Naive thymus-derived CD8-positive, alpha-beta T cell (primary cell): ENCODE results near the gene GRM5. TPM values are rescaled to one million over a fixed set of nuclear protein-coding genes. Genes with fewer than 3 reads are reported as not detected.
A peak's percentile ranks its signal among the peaks of the same experiment; 100 is the strongest.
"Not testable (repeated sequence)": the region's sequence is repeated elsewhere in the genome, so short reads cannot be mapped to it uniquely, and the experiment has no call there.

ENCODE experiments used
- ATAC-seq, 2 donors: fragments of 150-1000 bp; cut with Tn5 transposase in 1 of 2; sonication (Bioruptor Pico), chemical (Tn5 transposase) in 1 of 2; 1 replicate in 1 of 2; 2 replicates in 1 of 2; pipeline ENCODE4 v1.10.0; 2021; ENCODE audit warnings: mild to moderate bottlenecking in 2 of 2, moderate library complexity in 2 of 2
- POLR2A ChIA-PET: fragments of 350-600 bp; sonication (Branson Sonifier 250); formaldehyde crosslinking; loops from one replicate; lab custom pipeline; 2021; ENCODE audit warnings: antibody characterized with exemption; lab: Charles Lee
- DNase-seq, 10 donors: peaks; one replicate each; pipeline versions ENCODE4 v3.0.0 to v3.0.0-alpha.2; 2020 to 2022
- H3K27ac Mint-ChIP-seq, 10 donors: one replicate each; pipeline ENCODE4 v1.8.0; 2020 to 2022; ENCODE audit warnings: mild to moderate bottlenecking in 10 of 10, mixed read lengths in 10 of 10, moderate library complexity in 4 of 10, inconsistent platforms in 1 of 10
- H3K27me3 Mint-ChIP-seq, 5 donors: one replicate each; pipeline ENCODE4 v1.8.0; 2021 to 2022; ENCODE audit warnings: mixed read lengths in 5 of 5
- H3K36me3 Mint-ChIP-seq, 3 donors: one replicate each; pipeline ENCODE4 v1.8.0; 2020 to 2022; ENCODE audit warnings: mixed read lengths in 3 of 3, mild to moderate bottlenecking in 2 of 3, inconsistent platforms in 1 of 3
- H3K4me1 Mint-ChIP-seq, 4 donors: one replicate each; pipeline ENCODE4 v1.8.0; 2021 to 2022; ENCODE audit warnings: mixed read lengths in 4 of 4
- H3K4me3 Mint-ChIP-seq, 10 donors: one replicate each; pipeline ENCODE4 v1.8.0; 2020 to 2022; ENCODE audit warnings: mild to moderate bottlenecking in 10 of 10, mixed read lengths in 10 of 10, moderate library complexity in 6 of 10, inconsistent platforms in 1 of 10
- H3K9me3 Mint-ChIP-seq, 9 donors: one replicate each; pipeline ENCODE4 v1.8.0; 2020 to 2022; ENCODE audit warnings: mixed read lengths in 9 of 9, mild to moderate bottlenecking in 3 of 9, inconsistent platforms in 1 of 9, moderate library complexity in 1 of 9
- polyA plus RNA-seq, 3 donors: library from polyadenylated mRNA; unstranded; fragments of 300-500 nt; fragmentation: Illumina TruSeq; gene quantifications; one replicate each; pipeline ENCODE4 v1.2.3, GENCODE V29; 2021
- total RNA-seq, 8 experiments: library from RNA in 2 of 8; stranded (reverse) in 2 of 8; gene quantifications; one replicate each; pipeline ENCODE4 v1.2.3 and lab custom pipeline; 2021 to 2026

Gene GRM5
- total and polyA plus RNA-seq, 5 experiments from 2014 or later, result not detected

DNA sequence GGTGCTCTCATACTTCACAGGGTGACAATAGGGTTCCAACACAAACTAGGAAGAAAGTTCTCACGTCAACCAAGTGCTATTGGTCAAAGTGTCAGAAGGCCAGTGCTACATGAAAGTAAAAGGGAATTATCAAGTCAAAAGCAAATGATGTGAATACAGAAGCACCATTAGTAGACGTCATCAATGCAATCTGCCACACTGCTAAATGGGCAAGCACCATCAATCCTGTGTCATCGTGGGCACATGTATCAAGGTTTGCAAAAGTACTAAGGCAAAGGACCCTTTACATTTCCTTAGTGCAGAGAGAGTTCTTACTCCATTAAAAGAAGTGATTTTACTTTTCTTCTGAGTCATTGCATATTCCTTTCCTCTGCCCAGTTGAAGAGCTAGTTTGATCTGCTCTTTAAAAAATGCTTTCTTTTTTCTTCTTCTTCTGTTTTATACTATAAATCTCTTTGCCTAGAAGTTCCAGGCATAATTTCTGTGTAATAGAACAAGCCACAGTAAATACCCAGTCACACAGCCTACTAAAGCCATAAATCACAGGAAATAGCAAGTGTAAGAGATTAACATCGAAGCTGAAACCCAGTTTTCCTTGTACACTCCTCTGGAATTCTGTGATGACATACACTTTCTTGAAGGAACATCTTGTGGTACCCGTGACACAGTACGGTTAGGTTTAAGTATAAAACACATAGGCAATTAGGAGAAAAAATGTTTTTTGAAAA is 21.8 kb downstream of the GRM5 start:
- DNase-seq, H3K36me3 Mint-ChIP-seq, POLR2A ChIA-PET, H3K9me3 Mint-ChIP-seq, ATAC-seq, H3K4me3 Mint-ChIP-seq, H3K27ac Mint-ChIP-seq, H3K27me3 Mint-ChIP-seq, H3K4me1 Mint-ChIP-seq: not testable (repeated sequence)

GRCh38 chr11:89029671-89030070 is 36.1 kb downstream of the GRM5 start:
- H3K4me3 Mint-ChIP-seq, H3K9me3 Mint-ChIP-seq, H3K27me3 Mint-ChIP-seq, POLR2A ChIA-PET, DNase-seq, ATAC-seq, H3K27ac Mint-ChIP-seq, H3K4me1 Mint-ChIP-seq, H3K36me3 Mint-ChIP-seq: not testable (repeated sequence)

- no peak overlapping the region for H3K4me3 Mint-ChIP-seq
- DNase-seq (no peak), ATAC-seq (no peak)
- no peak overlapping the region for H3K27ac Mint-ChIP-seq
- H3K4me1 Mint-ChIP-seq, result no peaks in the 10 kb centered on the region
- H3K27me3 Mint-ChIP-seq, result no peaks in the 10 kb centered on the region
- POLR2A ChIA-PET, result no interaction called here
- H3K9me3 Mint-ChIP-seq, result peaks cover 0 to 4% (median 0%) of the 10 kb centered on the region in 9 donors
- H3K36me3 Mint-ChIP-seq, result no peaks in the 10 kb centered on the region
Measured at GRCh38 chr11:89021339-89021738, 44.4 kb downstream of the GRM5 start.

- H3K4me3 Mint-ChIP-seq, H3K27ac Mint-ChIP-seq, H3K9me3 Mint-ChIP-seq, H3K36me3 Mint-ChIP-seq, H3K4me1 Mint-ChIP-seq, ATAC-seq, POLR2A ChIA-PET, DNase-seq, H3K27me3 Mint-ChIP-seq: not testable (repeated sequence)
Measured at GRCh38 chr11:89019827-89020547, 45.8 kb downstream of the GRM5 start.

DNA sequence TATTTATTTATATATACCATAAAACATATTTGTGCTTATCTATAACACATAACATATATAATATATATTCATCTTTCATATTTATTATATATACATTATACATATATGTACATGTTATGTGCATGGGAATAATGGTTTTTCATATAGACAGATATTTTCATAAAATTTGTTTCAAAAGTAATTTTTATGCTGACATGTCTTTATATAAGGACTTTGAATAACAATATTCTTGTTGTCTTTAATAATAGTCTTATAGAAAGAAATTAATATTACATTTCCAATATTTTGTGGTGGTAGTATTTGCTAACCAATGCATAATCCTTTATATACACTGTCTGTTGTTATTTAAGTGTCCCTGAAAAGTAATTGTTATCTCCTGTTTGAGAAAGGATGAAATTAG is 49.6 kb downstream of the GRM5 start:
- no peaks in the 10 kb centered on the region for H3K9me3 Mint-ChIP-seq
- peaks cover 0 to 1% (median 0%) of the 10 kb centered on the region in 4 donors for H3K4me1 Mint-ChIP-seq
- H3K4me3 Mint-ChIP-seq, result no peak overlapping the region
- no peak overlapping the region for H3K27ac Mint-ChIP-seq
- ATAC-seq, result no peak
- DNase-seq, result no peak
- POLR2A ChIA-PET, result no interaction called here
- H3K36me3 Mint-ChIP-seq, result no peaks in the 10 kb centered on the region
- no peaks in the 10 kb centered on the region for H3K27me3 Mint-ChIP-seq

- no peaks in the 10 kb centered on the region for H3K27me3 Mint-ChIP-seq
- H3K27ac Mint-ChIP-seq, result no peak overlapping the region
- no peak overlapping the region for H3K4me3 Mint-ChIP-seq
- no peaks in the 10 kb centered on the region for H3K36me3 Mint-ChIP-seq
- POLR2A ChIA-PET, result no interaction called here
- peaks cover 0 to 1% (median 0%) of the 10 kb centered on the region in 4 donors for H3K4me1 Mint-ChIP-seq
- H3K9me3 Mint-ChIP-seq, result no peaks in the 10 kb centered on the region
- no peak for DNase-seq
- no peak for ATAC-seq
Measured at GRCh38 chr11:89015614-89016013, 50.2 kb downstream of the GRM5 start.

GRCh38 chr11:89000852-89001251 is 64.9 kb downstream of the GRM5 start:
- POLR2A ChIA-PET, H3K4me3 Mint-ChIP-seq, DNase-seq, H3K4me1 Mint-ChIP-seq, H3K36me3 Mint-ChIP-seq, H3K9me3 Mint-ChIP-seq, ATAC-seq, H3K27me3 Mint-ChIP-seq, H3K27ac Mint-ChIP-seq: not testable (repeated sequence)

DNA sequence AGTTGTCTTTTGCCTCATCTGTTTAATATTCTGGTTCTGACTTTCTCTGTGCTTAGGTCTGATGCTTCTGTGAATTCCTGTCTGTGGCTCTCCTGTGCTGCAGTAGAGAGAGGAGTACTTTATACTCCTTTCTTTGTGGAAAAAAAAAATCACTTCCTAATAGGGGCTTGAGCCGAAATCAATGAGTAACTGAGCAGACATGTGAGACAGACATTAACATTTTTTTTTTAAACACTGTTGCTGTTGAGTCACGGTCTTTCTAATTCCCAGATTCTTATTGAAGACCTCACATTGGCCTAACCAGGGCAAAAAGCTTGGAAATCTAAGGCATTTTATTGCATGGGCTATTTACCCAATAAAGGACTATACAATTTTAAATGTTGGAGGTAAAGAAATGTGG is 86.1 kb downstream of the GRM5 start:
- H3K9me3 Mint-ChIP-seq, result peaks cover 0 to 4% (median 0%) of the 10 kb centered on the region in 9 donors
- H3K4me3 Mint-ChIP-seq, result no peak overlapping the region
- no peaks in the 10 kb centered on the region for H3K27me3 Mint-ChIP-seq
- no peak for DNase-seq
- no peak overlapping the region for H3K27ac Mint-ChIP-seq
- POLR2A ChIA-PET, result no interaction called here
- no peak for ATAC-seq
- no peaks in the 10 kb centered on the region for H3K36me3 Mint-ChIP-seq
- no peaks in the 10 kb centered on the region for H3K4me1 Mint-ChIP-seq

- H3K4me3 Mint-ChIP-seq, DNase-seq, H3K9me3 Mint-ChIP-seq, POLR2A ChIA-PET, H3K27ac Mint-ChIP-seq, H3K4me1 Mint-ChIP-seq, H3K27me3 Mint-ChIP-seq, ATAC-seq, H3K36me3 Mint-ChIP-seq: not testable (repeated sequence)
Measured at GRCh38 chr11:88978992-88979391, 86.8 kb downstream of the GRM5 start.

- H3K4me3 Mint-ChIP-seq, H3K4me1 Mint-ChIP-seq, ATAC-seq, H3K27me3 Mint-ChIP-seq, DNase-seq, H3K36me3 Mint-ChIP-seq, H3K9me3 Mint-ChIP-seq, POLR2A ChIA-PET, H3K27ac Mint-ChIP-seq: not testable (repeated sequence)
Measured at GRCh38 chr11:88975441-88975840, 90.3 kb downstream of the GRM5 start.

- no peak overlapping the region for H3K4me3 Mint-ChIP-seq
- POLR2A ChIA-PET, result no interaction called here
- H3K27ac Mint-ChIP-seq, result peak overlapping the region in 1 of 10 donors; percentile 42
- ATAC-seq (no peak), DNase-seq (no peak)
- H3K36me3 Mint-ChIP-seq, result peaks cover 0 to 5% (median 0%) of the 10 kb centered on the region in 3 donors
- no peaks in the 10 kb centered on the region for H3K27me3 Mint-ChIP-seq
- H3K9me3 Mint-ChIP-seq, result peaks cover 0 to 8% (median 0%) of the 10 kb centered on the region in 9 donors
- no peaks in the 10 kb centered on the region for H3K4me1 Mint-ChIP-seq
Measured at GRCh38 chr11:88972210-88972609, 93.6 kb downstream of the GRM5 start.

DNA sequence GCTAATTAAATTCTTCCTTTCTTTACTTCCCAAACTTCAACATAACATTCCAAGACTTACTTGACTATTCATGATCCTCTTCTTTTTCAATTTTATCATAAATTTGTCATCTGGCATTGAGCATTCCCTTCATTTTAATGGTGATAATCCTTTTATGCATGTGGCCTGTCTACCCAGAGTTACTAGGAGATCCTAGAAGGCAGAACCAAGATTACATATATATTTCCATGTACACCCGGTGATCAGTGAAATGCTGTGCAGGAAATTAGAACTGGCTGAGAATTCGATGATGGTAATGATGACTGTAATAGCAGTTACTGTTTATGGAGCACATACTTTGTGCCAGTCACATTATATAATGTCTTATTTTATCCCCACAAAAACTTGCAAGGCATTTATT is 104.2 kb downstream of the GRM5 start:
- H3K27ac Mint-ChIP-seq, POLR2A ChIA-PET, H3K9me3 Mint-ChIP-seq, H3K4me1 Mint-ChIP-seq, DNase-seq, H3K36me3 Mint-ChIP-seq, H3K27me3 Mint-ChIP-seq, ATAC-seq, H3K4me3 Mint-ChIP-seq: not testable (repeated sequence)

DNA sequence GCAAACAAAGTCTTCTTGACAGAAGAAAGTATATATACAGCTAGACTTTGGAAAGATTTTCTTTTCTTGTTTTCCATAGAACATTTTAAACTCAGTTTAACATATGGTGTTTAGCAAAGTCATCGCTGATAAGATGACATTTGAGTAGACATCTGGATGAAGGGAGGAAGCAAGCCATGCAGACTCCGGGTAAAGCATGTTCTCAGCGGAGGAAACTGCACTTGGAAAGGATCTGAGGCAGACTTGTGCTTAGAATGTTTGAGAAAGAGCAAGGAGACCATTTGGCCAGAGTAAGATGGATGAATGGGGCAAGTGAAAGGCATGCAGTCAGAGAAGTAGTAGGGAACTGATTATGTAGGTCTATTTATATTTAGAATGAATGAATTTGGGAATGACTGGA is 105.9 kb downstream of the GRM5 start:
- DNase-seq, H3K4me3 Mint-ChIP-seq, H3K9me3 Mint-ChIP-seq, H3K27ac Mint-ChIP-seq, POLR2A ChIA-PET, H3K36me3 Mint-ChIP-seq, H3K4me1 Mint-ChIP-seq, ATAC-seq, H3K27me3 Mint-ChIP-seq: not testable (repeated sequence)
